Measurements from ENCODE around the gene ACACA.

Gene ACACA

DNA sequence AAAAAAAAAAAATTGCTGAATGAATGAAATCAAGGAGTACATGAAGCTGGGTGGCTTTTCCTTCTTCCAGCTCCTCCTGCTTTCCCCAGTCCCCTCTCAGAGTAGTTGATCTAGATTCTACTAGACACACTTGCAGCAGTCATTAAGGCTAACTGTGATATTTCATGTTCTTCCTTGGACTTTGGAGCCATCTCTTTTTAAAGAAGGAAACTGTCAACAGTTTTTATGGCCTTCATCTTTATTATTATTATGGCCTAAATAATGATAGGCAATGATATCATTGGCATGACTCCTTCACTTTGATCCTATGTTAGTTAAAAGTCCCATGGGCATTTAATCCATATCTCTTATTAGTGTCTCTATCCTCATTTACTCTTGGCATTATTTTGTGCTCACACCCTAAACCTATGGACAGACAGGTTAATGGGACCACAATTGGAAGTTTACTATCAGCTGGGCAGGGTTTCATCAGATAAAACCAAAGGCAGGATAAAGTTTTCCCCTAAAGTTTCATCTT lies 21.1 kb downstream of the ACACA start:
- Histone ChIP-seq H3K36me3 (ENCODE audit: insufficient read depth, low read length) (no peaks in the 10 kb centered on the region), H3K4me1 (ENCODE audit: insufficient read depth, low read length, poor library complexity, severe bottlenecking) (no peaks in the 10 kb centered on the region), H3K27me3 (ENCODE audit: insufficient read depth, low read length, poor library complexity, severe bottlenecking) (no peaks in the 10 kb centered on the region), H3K4me2 (ENCODE audit: low read depth, low read length, poor library complexity, severe bottlenecking) (no peak overlapping the region), H4K20me1 (ENCODE audit: insufficient read depth, low read length, poor library complexity, severe bottlenecking) (no peaks in the 10 kb centered on the region), H3K9me3 (ENCODE audit: insufficient read depth, low read depth, low read length) (no peaks in the 10 kb centered on the region), H3F3A (ENCODE audit: low read depth) (no peaks in the 10 kb centered on the region), H3K9ac (ENCODE audit: low read depth, low read length, poor library complexity, severe bottlenecking) (no peak overlapping the region), H3K4me3 (ENCODE audit: low read length, poor library complexity, severe bottlenecking) (no peak overlapping the region), H3K79me2 (ENCODE audit: insufficient read depth, low read length) (no peaks in the 10 kb centered on the region), H2AFZ (ENCODE audit: low read length) (no peak overlapping the region), H3K9me2 (replicated peaks; ENCODE audit: low read depth, low read length) (no peaks in the 10 kb centered on the region)
- TF ChIP-seq, protein P1, sequence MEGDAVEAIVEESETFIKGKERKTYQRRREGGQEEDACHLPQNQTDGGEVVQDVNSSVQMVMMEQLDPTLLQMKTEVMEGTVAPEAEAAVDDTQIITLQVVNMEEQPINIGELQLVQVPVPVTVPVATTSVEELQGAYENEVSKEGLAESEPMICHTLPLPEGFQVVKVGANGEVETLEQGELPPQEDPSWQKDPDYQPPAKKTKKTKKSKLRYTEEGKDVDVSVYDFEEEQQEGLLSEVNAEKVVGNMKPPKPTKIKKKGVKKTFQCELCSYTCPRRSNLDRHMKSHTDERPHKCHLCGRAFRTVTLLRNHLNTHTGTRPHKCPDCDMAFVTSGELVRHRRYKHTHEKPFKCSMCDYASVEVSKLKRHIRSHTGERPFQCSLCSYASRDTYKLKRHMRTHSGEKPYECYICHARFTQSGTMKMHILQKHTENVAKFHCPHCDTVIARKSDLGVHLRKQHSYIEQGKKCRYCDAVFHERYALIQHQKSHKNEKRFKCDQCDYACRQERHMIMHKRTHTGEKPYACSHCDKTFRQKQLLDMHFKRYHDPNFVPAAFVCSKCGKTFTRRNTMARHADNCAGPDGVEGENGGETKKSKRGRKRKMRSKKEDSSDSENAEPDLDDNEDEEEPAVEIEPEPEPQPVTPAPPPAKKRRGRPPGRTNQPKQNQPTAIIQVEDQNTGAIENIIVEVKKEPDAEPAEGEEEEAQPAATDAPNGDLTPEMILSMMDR (conservative IDR thresholded peaks at IDR 0.05; ENCODE audit: low read length), result no peak
- TF ChIP-seq EZH2phosphoT487 (IDR thresholded peaks at IDR 0.05; ENCODE audit: borderline replicate concordance), result no peak

DNA sequence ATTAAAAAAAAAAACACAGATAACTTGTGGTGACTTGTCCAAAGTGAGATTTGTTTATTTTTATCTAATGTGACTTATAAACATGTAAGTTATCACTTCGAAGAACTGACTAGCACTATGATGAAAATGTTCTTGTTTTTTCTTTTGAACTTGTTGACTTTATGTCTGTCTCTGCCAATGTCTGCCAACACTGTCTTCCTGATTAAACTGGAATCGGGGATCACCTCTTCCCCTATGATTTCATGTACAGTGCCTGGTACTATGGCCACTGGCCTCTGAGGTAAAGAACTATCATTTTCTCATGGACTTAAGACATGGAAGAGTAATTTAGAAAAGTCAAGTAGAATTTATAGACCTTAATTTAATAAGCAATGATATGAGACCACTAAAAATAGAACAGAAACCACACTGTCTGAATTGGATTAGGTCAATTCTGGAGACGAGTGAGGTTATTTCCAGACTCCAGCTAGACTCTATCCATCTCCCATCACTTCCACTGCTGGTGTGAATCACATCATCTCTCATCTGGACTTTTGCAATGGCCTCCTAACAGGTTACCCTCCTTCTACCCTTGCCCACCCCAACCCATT lies 22.0 kb downstream of the ACACA start:
- no peaks in the 10 kb centered on the region for H4K20me1 ChIP-seq (ENCODE audit: insufficient read depth, low read length, poor library complexity, severe bottlenecking)
- H3K27me3 ChIP-seq (ENCODE audit: insufficient read depth, low read length, poor library complexity, severe bottlenecking), result no peaks in the 10 kb centered on the region
- H3K79me2 ChIP-seq (ENCODE audit: insufficient read depth, low read length), result no peaks in the 10 kb centered on the region
- no peak overlapping the region for H3K9ac ChIP-seq (ENCODE audit: low read depth, low read length, poor library complexity, severe bottlenecking)
- H3K4me3 ChIP-seq (ENCODE audit: low read length, poor library complexity, severe bottlenecking), result no peak overlapping the region
- H3F3A ChIP-seq (ENCODE audit: low read depth), result no peaks in the 10 kb centered on the region
- H3K9me2 ChIP-seq (replicated peaks; ENCODE audit: low read depth, low read length), result no peaks in the 10 kb centered on the region
- TF ChIP-seq, protein P1 (conservative IDR thresholded peaks at IDR 0.05; ENCODE audit: low read length), result no peak
- TF ChIP-seq EZH2phosphoT487 (IDR thresholded peaks at IDR 0.05; ENCODE audit: borderline replicate concordance), result no peak
- H3K4me2 ChIP-seq (ENCODE audit: low read depth, low read length, poor library complexity, severe bottlenecking), result no peak overlapping the region
- H3K36me3 ChIP-seq (ENCODE audit: insufficient read depth, low read length), result no peaks in the 10 kb centered on the region
- no peak overlapping the region for H2AFZ ChIP-seq (ENCODE audit: low read length)
- H3K4me1 ChIP-seq (ENCODE audit: insufficient read depth, low read length, poor library complexity, severe bottlenecking), result no peaks in the 10 kb centered on the region
- no peaks in the 10 kb centered on the region for H3K9me3 ChIP-seq (ENCODE audit: insufficient read depth, low read depth, low read length)

DNA sequence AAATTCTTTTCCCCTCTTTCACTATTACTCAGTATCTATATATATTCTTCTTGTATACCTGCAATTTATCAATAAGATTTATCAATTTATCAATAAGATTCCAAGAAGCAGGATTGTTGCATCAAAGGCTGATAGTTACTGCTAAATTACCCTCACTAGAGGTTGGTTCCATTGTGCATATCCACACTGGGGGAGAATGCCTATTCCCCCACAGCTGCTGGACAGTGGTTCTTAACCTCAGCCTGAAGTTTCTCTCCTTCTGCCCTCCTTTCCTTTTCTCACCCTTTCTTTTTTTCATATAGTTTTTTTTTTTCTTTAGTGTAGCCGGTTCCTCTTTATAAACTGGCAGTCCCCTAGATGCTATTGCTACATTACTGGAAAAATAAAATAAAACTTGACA lies 24.6 kb downstream of the ACACA start:
- no peaks in the 10 kb centered on the region for H3K9me2 ChIP-seq (replicated peaks; ENCODE audit: low read depth, low read length)
- no peaks in the 10 kb centered on the region for H3K79me2 ChIP-seq (ENCODE audit: insufficient read depth, low read length)
- no peaks in the 10 kb centered on the region for H3F3A ChIP-seq (ENCODE audit: low read depth)
- H2AFZ ChIP-seq (ENCODE audit: low read length), result no peak overlapping the region
- no peak overlapping the region for H3K9ac ChIP-seq (ENCODE audit: low read depth, low read length, poor library complexity, severe bottlenecking)
- H3K4me1 ChIP-seq (ENCODE audit: insufficient read depth, low read length, poor library complexity, severe bottlenecking), result no peaks in the 10 kb centered on the region
- no peaks in the 10 kb centered on the region for H4K20me1 ChIP-seq (ENCODE audit: insufficient read depth, low read length, poor library complexity, severe bottlenecking)
- H3K4me3 ChIP-seq (ENCODE audit: low read length, poor library complexity, severe bottlenecking), result no peak overlapping the region
- H3K4me2 ChIP-seq (ENCODE audit: low read depth, low read length, poor library complexity, severe bottlenecking), result no peak overlapping the region
- H3K36me3 ChIP-seq (ENCODE audit: insufficient read depth, low read length), result no peaks in the 10 kb centered on the region
- no peak for TF ChIP-seq EZH2phosphoT487 (IDR thresholded peaks at IDR 0.05; ENCODE audit: borderline replicate concordance)
- TF ChIP-seq, protein P1 (conservative IDR thresholded peaks at IDR 0.05; ENCODE audit: low read length), result no peak
- H3K27me3 ChIP-seq (ENCODE audit: insufficient read depth, low read length, poor library complexity, severe bottlenecking), result no peaks in the 10 kb centered on the region
- H3K9me3 ChIP-seq (ENCODE audit: insufficient read depth, low read depth, low read length), result no peaks in the 10 kb centered on the region

Measured in Loucy (cell line).